ENCODE data around the gene VILL. TPM values are rescaled to one million over a fixed set of nuclear protein-coding genes. Genes with fewer than 3 reads are reported as not detected.

Gene VILL
- total RNA-seq, 1 donor from 2014 or later, result 6.1 TPM

GRCh38 chr3:38015984-38016383 lies 25.4 kb downstream of the VILL start:
- no peak overlapping the region for H3K4me3 ChIP-seq (ENCODE audit: low read depth, low read length)
- DNase-seq (ENCODE audit: low read depth), result no peak
- TF ChIP-seq CTCF (conservative IDR thresholded peaks at IDR 0.05; ENCODE audit: low read depth, low read length), result no peak

GRCh38 chr3:38016410-38016809 lies 25.8 kb downstream of the VILL start:
- no peak overlapping the region for H3K4me3 ChIP-seq (ENCODE audit: low read depth, low read length)
- TF ChIP-seq CTCF (conservative IDR thresholded peaks at IDR 0.05; ENCODE audit: low read depth, low read length), result no peak
- DNase-seq (ENCODE audit: low read depth), result no peak

- DNase-seq (ENCODE audit: low read depth), result no peak
- no peak overlapping the region for H3K4me3 ChIP-seq (ENCODE audit: low read depth, low read length)
- TF ChIP-seq CTCF (conservative IDR thresholded peaks at IDR 0.05; ENCODE audit: low read depth, low read length), result no peak
Observed at GRCh38 chr3:38016847-38017444, 26.4 kb downstream of the VILL start.

- H3K4me3 ChIP-seq (ENCODE audit: low read depth, low read length), result no peak overlapping the region
- no peak for DNase-seq (ENCODE audit: low read depth)
- TF ChIP-seq CTCF (conservative IDR thresholded peaks at IDR 0.05; ENCODE audit: low read depth, low read length), result no peak
Observed at GRCh38 chr3:38017445-38018295, 27.1 kb downstream of the VILL start.

DNA sequence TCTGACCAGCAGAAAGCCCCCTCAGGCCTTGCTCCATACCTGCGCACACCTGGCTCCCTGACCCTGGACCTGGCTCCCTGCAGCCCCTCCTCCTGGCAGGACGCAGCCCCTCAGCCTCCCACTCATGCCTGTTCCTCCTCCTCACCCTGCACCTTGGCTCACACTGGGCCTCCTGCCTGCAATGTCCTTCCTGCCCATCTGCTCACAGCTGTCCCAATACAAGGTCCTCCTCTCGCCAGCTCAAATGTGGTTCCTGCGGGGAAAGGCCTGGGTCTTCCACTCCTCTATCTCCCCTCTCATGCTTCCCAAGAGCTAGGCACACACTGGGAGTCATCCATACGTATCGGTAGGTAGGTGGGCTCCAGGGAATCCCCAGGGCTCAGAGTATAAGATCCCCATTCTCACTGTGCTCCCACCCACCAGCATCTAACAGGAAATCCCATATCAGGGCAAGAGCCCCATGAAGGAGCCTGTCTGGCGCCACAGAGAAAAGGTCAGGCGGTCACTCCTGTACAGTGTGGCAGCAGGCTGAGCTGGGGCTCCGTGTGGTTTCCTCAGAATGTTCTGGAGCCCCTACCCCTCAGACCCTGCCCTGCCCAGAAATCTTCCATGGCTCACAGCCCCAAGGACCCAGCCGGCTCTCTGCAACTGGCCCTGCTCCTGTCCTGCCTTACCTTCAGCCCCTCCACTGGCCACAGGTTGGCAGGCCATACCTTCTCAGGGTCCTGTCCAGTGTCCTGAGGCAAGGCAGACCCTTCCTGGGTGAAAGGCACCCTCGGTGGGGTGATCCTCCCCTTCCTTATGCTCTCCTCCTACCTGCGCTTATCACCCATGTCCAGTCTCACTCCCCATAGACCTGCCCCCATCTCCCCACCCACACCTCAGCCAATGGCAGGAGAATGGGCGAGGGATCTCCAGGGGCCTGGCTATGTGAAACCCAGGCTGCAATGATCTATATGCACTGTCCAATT lies 28.0 kb downstream of the VILL start:
- no peak for TF ChIP-seq CTCF (conservative IDR thresholded peaks at IDR 0.05; ENCODE audit: low read depth, low read length)
- no peak for DNase-seq (ENCODE audit: low read depth)
- H3K4me3 ChIP-seq (ENCODE audit: low read depth, low read length), result no peak overlapping the region

DNA sequence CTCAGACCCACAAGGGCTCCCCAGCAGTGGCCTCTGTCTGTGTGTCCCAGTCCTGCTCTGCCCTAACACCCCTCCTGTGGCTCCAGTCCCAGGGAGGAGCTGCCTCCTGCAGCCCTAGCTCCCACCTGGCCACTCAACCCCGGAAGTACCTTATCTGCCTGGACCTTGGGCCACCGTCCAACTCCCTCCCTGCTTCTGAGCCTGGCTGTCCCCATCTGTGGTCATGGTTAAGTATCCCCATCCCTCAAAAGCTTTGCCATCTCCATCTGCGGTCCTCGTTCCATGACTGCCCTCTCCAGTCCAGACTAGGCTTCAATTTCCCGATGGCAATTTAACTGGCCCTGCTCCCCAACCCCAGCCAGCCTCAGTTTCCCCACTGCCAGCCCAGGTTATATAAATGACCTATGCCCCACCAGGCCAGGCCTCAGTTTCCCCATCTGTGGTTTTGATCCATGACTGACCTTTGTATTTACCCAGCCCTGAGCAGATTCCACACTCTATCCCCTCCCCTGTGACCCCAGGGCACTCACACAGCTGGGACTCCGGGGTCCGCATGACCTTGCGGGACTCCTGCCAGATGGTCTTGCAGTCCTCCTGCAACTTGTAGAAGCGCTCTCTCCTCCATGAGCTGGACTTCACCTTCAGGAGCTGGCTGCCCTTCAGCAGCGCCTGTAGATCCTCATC lies 29.2 kb downstream of the VILL start:
- no peak overlapping the region for H3K4me3 ChIP-seq (ENCODE audit: low read depth, low read length)
- DNase-seq (ENCODE audit: low read depth), result no peak
- TF ChIP-seq CTCF (conservative IDR thresholded peaks at IDR 0.05; ENCODE audit: low read depth, low read length), result no peak
